IMR-90 (cell line): Measurements from ENCODE around the gene GRK2.

Source experiments
- CHD1 ChIP-seq: IDR thresholded peaks from 2 replicates; pipeline ENCODE4 v1.6.1; 2012; ENCODE audit warnings: low read depth, low read length, improper control_type of control experiment
- FOS ChIP-seq: fragments of 150-350 bp; IDR thresholded peaks from 2 replicates; pipeline ENCODE4 v1.6.1; 2016; ENCODE audit warnings: low read depth, low read length
- MAZ ChIP-seq: IDR thresholded peaks from 2 replicates; pipeline ENCODE4 v1.6.1; 2012; ENCODE audit warnings: low read depth, mild to moderate bottlenecking, low read length, improper control_type of control experiment, moderate library complexity, borderline replicate concordance
- MXI1 ChIP-seq: IDR thresholded peaks from 2 replicates; pipeline ENCODE4 v1.6.1; 2012; ENCODE audit warnings: low read depth, mild to moderate bottlenecking, low read length, moderate library complexity, borderline replicate concordance
- POLR2A ChIP-seq: IDR thresholded peaks from 2 replicates; pipeline ENCODE4 v1.6.1; 2012; ENCODE audit warnings: mild to moderate bottlenecking, low read depth, low read length
- TF ChIP-seq, protein P1 (sequence below): conservative IDR thresholded peaks from 2 replicates; pipeline ENCODE4 v1.5.1; 2012; ENCODE audit warnings: mild to moderate bottlenecking, low read depth, low read length, improper control_type of control experiment
- TF ChIP-seq, protein P2 (sequence below): fragments of 150-350 bp; IDR thresholded peaks from 2 replicates; pipeline ENCODE4 v1.6.1; 2017; ENCODE audit warnings: mild to moderate bottlenecking, antibody characterized with exemption, low read length, low read depth

DNA sequence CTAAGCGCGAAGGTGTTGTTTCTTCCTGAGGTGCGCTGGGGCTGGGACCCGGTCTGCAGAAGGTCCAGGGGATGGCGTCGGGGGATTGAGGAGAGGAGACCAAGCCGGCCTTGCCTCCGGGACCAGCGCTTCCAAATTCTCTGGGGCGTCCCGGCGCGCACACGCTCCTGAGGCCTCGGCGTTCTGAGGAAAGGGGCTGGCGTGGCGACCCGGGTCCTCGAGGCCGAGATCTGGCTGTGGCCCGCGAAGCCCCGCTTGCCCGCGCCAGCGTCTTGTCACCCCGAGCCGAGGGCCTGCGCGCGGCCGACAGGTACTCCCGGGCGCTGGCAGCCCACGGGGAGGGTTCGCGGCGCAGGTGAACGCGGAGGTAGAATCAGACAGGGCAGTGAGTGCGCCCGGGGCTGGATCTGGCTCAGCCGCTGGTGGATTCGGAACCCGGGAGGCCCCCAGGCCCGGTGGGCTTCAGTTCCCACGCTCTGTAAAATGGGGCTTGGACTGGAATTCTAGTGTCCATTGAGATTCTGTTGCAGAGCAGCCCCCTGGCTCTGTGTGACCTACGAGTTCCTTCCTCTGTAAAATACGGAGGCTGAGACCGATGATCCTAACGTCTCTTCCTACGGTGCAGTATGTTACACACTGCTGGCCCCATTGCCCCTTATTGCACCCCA lies 51.7 kb downstream of the GRK2 start:
- TF ChIP-seq MXI1 (peak; percentile 46; the same call in 1 of the 2 replicates), CHD1 (no peak), POLR2A (no peak), FOS (no peak), MAZ (no peak)
- TF ChIP-seq, protein P1, sequence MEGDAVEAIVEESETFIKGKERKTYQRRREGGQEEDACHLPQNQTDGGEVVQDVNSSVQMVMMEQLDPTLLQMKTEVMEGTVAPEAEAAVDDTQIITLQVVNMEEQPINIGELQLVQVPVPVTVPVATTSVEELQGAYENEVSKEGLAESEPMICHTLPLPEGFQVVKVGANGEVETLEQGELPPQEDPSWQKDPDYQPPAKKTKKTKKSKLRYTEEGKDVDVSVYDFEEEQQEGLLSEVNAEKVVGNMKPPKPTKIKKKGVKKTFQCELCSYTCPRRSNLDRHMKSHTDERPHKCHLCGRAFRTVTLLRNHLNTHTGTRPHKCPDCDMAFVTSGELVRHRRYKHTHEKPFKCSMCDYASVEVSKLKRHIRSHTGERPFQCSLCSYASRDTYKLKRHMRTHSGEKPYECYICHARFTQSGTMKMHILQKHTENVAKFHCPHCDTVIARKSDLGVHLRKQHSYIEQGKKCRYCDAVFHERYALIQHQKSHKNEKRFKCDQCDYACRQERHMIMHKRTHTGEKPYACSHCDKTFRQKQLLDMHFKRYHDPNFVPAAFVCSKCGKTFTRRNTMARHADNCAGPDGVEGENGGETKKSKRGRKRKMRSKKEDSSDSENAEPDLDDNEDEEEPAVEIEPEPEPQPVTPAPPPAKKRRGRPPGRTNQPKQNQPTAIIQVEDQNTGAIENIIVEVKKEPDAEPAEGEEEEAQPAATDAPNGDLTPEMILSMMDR: no peak
- TF ChIP-seq, protein P2, sequence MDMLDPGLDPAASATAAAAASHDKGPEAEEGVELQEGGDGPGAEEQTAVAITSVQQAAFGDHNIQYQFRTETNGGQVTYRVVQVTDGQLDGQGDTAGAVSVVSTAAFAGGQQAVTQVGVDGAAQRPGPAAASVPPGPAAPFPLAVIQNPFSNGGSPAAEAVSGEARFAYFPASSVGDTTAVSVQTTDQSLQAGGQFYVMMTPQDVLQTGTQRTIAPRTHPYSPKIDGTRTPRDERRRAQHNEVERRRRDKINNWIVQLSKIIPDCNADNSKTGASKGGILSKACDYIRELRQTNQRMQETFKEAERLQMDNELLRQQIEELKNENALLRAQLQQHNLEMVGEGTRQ: no peak
